ENCODE results near the gene PDLIM4. TPM values are rescaled to one million over a fixed set of nuclear protein-coding genes. Genes with fewer than 3 reads are reported as not detected.

Gene PDLIM4
- total RNA-seq, 1 experiment from 2014 or later: 7.6 TPM

DNA sequence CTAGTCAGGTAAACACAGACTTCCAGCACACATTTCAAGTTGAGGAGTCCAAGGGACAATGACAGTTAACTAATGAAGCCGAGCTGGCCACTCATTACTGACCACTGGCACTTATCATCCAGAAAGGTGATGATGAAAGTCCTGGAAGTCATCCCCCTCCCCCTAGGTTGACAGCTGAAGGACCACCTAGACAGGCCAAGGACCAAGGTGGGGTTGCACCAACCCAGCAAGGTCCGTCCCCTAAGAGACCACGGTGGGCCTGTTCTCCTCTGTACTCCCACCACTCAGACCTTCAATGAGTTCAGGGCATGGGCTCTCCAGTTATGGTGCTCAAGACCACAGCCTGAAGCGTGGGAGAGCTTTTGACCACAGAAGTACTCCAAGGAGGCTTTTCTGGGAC is 43.0 kb upstream of the PDLIM4 start:
- no peaks in the 10 kb centered on the region; the same call in 1 of the 2 replicates for H3K4me1 ChIP-seq (ENCODE audit: insufficient read depth, low read length)
- no peak overlapping the region for H3K4me3 Mint-ChIP-seq
- H3K14ac ChIP-seq (ENCODE audit: insufficient read depth, low read length): no peak overlapping the region
- no peak overlapping the region for H3K4me2 ChIP-seq (ENCODE audit: insufficient read depth, insufficient read length, low read length)
- no peak overlapping the region for H3K18ac ChIP-seq (ENCODE audit: insufficient read length, low read depth, low read length)
- no peak overlapping the region for H2BK5ac ChIP-seq (ENCODE audit: insufficient read length, low read length)
- H2BK20ac ChIP-seq (ENCODE audit: low read depth, low read length, poor library complexity, severe bottlenecking): no peak overlapping the region
- H3K4me1 Mint-ChIP-seq: peaks cover 3 to 6% of the 10 kb centered on the region in 2 experiments
- H3K79me2 ChIP-seq (ENCODE audit: insufficient read depth, low read length): no peaks in the 10 kb centered on the region
- DNase-seq: no peak
- H3K9ac ChIP-seq (ENCODE audit: extremely low read depth, insufficient read length, low read length): no peak overlapping the region
- no peak overlapping the region for H2AK5ac ChIP-seq (ENCODE audit: insufficient read length, low read length)
- H4K5ac ChIP-seq (ENCODE audit: insufficient read length, low read depth, low read length): no peak overlapping the region
- H3K56ac ChIP-seq (ENCODE audit: insufficient read length, low read depth, low read length): no peak overlapping the region
- H3K36me3 Mint-ChIP-seq (ENCODE audit: insufficient read depth in 1 of 3, low read depth in 3 of 3): peaks cover 0 to 4% (median 0%) of the 10 kb centered on the region in 3 experiments; a peak in 1 of 7 replicates
- H3K23me2 ChIP-seq (ENCODE audit: insufficient read length, low read depth, low read length, poor library complexity, severe bottlenecking): no peaks in the 10 kb centered on the region
- WGBS (ENCODE audit: extremely low coverage, insufficient read length, low lambda C conversion rate): no CpG with 5 or more reads among the region's 4 CpGs
- H3K79me1 ChIP-seq (ENCODE audit: insufficient read depth, low read depth, low read length, poor library complexity, severe bottlenecking): no peaks in the 10 kb centered on the region
- no peak overlapping the region for H2AFZ ChIP-seq (ENCODE audit: low read length)
- H3K23ac ChIP-seq (ENCODE audit: insufficient read length, low read depth, low read length): no peak overlapping the region
- no peak overlapping the region for H4K8ac ChIP-seq (replicated peaks; ENCODE audit: insufficient read length, low read depth, low read length)
- no peak overlapping the region for H3T11ph ChIP-seq (ENCODE audit: low read length)
- no peaks in the 10 kb centered on the region for H4K20me1 ChIP-seq (ENCODE audit: control insufficient read depth, insufficient read depth, insufficient read length)
- no peak overlapping the region for H2BK12ac ChIP-seq (ENCODE audit: insufficient read length, low read depth, low read length)
- no peak overlapping the region for H3K27ac Mint-ChIP-seq
- H2BK15ac ChIP-seq (ENCODE audit: low read depth, low read length): no peak overlapping the region
- H2BK120ac ChIP-seq (ENCODE audit: low read depth, low read length, poor library complexity, severe bottlenecking): no peak overlapping the region
- no peaks in the 10 kb centered on the region for H3K9me3 Mint-ChIP-seq
- no peaks in the 10 kb centered on the region for H3K27me3 Mint-ChIP-seq (ENCODE audit: low read depth)
- no peaks in the 10 kb centered on the region for H3K9me3 ChIP-seq (ENCODE audit: control insufficient read depth, low read depth, low read length)
- no peak for TF ChIP-seq CTCF (conservative IDR thresholded peaks at IDR 0.05)
- H3K27me3 ChIP-seq (ENCODE audit: insufficient read depth, low read length): no peaks in the 10 kb centered on the region
- no peak overlapping the region for H3K4ac ChIP-seq (ENCODE audit: low read depth, low read length)
- no peak overlapping the region for H3K27ac ChIP-seq (ENCODE audit: insufficient read length, low read depth, low read length)
- no peak overlapping the region for H4K91ac ChIP-seq (ENCODE audit: insufficient read length, low read depth, low read length)

Measured in H9 (cell line).